Fibroblast of pulmonary artery (primary cell): ENCODE results near the gene MCM3AP.

Experiments
- DNase-seq: peaks from one replicate; pipeline ENCODE4 v3.0.0-alpha.2; 2010; ENCODE audit warnings: low read depth
- H3K4me3 ChIP-seq: replicated peaks from 2 replicates; pipeline ENCODE4 v1.5.1; 2011; ENCODE audit warnings: low read depth, mild to moderate bottlenecking, control low read depth, low read length, moderate library complexity
- CTCF ChIP-seq: IDR thresholded peaks from 2 replicates; pipeline ENCODE4 v1.5.1; 2011; ENCODE audit warnings: mild to moderate bottlenecking, control low read depth, low read length, inconsistent platforms; ENCODE audit errors: missing control alignments

Gene MCM3AP

GRCh38 chr21:46222436-46223116, 62.8 kb downstream of the MCM3AP start:
- TF ChIP-seq CTCF, result no peak

GRCh38 chr21:46221664-46222435, 63.6 kb downstream of the MCM3AP start:
- no peak overlapping the region for H3K4me3 ChIP-seq
- DNase-seq, result no peak
- TF ChIP-seq CTCF, result no peak

More at GRCh38 chr21:46222436-46223116, 62.8 kb downstream of the MCM3AP start:
- no peak for DNase-seq
- H3K4me3 ChIP-seq, result no peak overlapping the region

- DNase-seq, result no peak
- no peak for TF ChIP-seq CTCF
- H3K4me3 ChIP-seq, result no peak overlapping the region
These were observed 64.6 kb downstream of the MCM3AP start for GRCh38 chr21:46220847-46221246.

GRCh38 chr21:46220275-46220810, 65.1 kb downstream of the MCM3AP start:
- no peak for DNase-seq
- no peak for TF ChIP-seq CTCF
- no peak overlapping the region for H3K4me3 ChIP-seq

- TF ChIP-seq CTCF, result no peak
- no peak overlapping the region for H3K4me3 ChIP-seq
- DNase-seq, result no peak
These were observed 65.7 kb downstream of the MCM3AP start for GRCh38 chr21:46219591-46220239.

- H3K4me3 ChIP-seq, result no peak overlapping the region
- no peak for TF ChIP-seq CTCF
- DNase-seq, result no peak
These were observed 66.4 kb downstream of the MCM3AP start for GRCh38 chr21:46218906-46219590.
